Left ventricle myocardium inferior (tissue), 1 donor: ENCODE results near the gene TAF8. TPM values are rescaled to one million over a fixed set of nuclear protein-coding genes. Genes with fewer than 3 reads are reported as not detected.

ENCODE experiments used
- DNase-seq: peaks from one replicate; pipeline ENCODE4 v3.0.0-alpha.2; 2020
- H3K27ac ChIP-seq: fragments of 200-600 bp; replicated peaks from 2 replicates; pipeline ENCODE4 v1.8.0; 2021
- H3K27me3 ChIP-seq: fragments of 200-600 bp; 2 replicates; pipeline ENCODE4 v1.8.0; 2021; ENCODE audit warnings: low read depth
- H3K36me3 ChIP-seq: fragments of 200-600 bp; 2 replicates; pipeline ENCODE4 v1.8.0; 2021
- H3K4me1 ChIP-seq: fragments of 200-600 bp; 2 replicates; pipeline ENCODE4 v1.8.0; 2021
- H3K4me3 ChIP-seq: fragments of 200-600 bp; 2 replicates; pipeline ENCODE4 v1.8.0; 2021; ENCODE audit warnings: mild to moderate bottlenecking, moderate library complexity
- H3K9me3 ChIP-seq: fragments of 200-600 bp; replicated peaks from 2 replicates; pipeline ENCODE4 v1.8.0; 2021
- intact Hi-C: fragments of 100-400 bp; cut with micrococcal nuclease; formaldehyde crosslinking; loops from one replicate; pipeline ENCODE4 v1.11.0; 2022
- total RNA-seq: library from RNA; stranded (reverse); fragmentation: NEBNext Ultra II Directional; extraction: Animal tissue kit (Norgen Biotek cat#: 25700); gene quantifications from one replicate; pipeline ENCODE4 v1.2.1, GENCODE V29; 2021
- TF ChIP-seq, protein P1 (sequence below): fragments of 200-600 bp; IDR thresholded peaks from 2 replicates; pipeline ENCODE4 v1.8.0; 2021; ENCODE audit warnings: antibody characterized with exemption, mild to moderate bottlenecking, borderline replicate concordance
- donor health status: DM: no; HTN: yes; CAD: no; lungs with severe emphysema.

Gene TAF8
- total RNA-seq, 1 donor from 2014 or later: 28.5 TPM

DNA sequence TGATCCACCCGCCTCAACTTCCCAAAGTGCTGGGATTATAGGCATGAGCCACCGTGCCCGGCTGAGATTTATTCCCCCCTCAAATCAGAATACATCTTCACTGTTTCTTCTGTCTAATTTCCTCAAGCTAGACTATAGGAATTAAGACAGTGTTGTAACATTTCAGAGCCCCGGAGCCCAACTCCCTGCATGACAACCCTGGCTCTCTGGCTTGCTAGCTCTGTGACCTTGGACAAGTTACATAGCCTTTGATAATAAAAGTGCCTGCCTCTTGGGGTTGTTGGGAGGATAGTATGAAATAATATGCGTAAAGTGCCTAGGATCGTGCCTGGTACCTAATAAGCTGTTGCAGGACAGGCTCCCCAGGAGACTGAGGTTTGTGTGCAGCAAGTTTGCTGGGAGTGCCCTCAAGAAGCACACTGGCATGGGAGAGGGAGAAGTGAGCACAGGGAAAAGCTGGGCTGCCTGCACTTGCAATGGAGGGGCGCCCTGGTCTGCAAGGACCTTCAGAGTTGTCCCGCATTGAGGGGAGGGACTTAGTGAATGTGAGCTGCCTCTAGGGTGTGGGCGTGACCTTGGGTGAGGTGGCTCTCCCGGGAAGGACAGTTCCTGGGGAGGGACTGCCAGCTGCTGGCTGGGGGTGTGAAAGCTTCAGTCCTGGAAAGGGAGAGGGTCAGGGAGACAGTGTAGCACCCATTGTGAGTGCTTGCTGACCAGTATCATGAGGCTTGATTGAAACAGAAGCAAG is 43.4 kb downstream of the TAF8 start:
- no peaks in the 10 kb centered on the region for H3K27me3 ChIP-seq
- DNase-seq: peak; percentile 36
- H3K36me3 ChIP-seq: no peaks in the 10 kb centered on the region
- TF ChIP-seq, protein P1, sequence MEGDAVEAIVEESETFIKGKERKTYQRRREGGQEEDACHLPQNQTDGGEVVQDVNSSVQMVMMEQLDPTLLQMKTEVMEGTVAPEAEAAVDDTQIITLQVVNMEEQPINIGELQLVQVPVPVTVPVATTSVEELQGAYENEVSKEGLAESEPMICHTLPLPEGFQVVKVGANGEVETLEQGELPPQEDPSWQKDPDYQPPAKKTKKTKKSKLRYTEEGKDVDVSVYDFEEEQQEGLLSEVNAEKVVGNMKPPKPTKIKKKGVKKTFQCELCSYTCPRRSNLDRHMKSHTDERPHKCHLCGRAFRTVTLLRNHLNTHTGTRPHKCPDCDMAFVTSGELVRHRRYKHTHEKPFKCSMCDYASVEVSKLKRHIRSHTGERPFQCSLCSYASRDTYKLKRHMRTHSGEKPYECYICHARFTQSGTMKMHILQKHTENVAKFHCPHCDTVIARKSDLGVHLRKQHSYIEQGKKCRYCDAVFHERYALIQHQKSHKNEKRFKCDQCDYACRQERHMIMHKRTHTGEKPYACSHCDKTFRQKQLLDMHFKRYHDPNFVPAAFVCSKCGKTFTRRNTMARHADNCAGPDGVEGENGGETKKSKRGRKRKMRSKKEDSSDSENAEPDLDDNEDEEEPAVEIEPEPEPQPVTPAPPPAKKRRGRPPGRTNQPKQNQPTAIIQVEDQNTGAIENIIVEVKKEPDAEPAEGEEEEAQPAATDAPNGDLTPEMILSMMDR: no peak
- H3K4me3 ChIP-seq: no peak overlapping the region
- intact Hi-C loops: no loop called here
- peak overlapping the region; percentile 59 for H3K27ac ChIP-seq
- H3K9me3 ChIP-seq: no peaks in the 10 kb centered on the region
- H3K4me1 ChIP-seq: peaks cover 17% of the 10 kb centered on the region

DNA sequence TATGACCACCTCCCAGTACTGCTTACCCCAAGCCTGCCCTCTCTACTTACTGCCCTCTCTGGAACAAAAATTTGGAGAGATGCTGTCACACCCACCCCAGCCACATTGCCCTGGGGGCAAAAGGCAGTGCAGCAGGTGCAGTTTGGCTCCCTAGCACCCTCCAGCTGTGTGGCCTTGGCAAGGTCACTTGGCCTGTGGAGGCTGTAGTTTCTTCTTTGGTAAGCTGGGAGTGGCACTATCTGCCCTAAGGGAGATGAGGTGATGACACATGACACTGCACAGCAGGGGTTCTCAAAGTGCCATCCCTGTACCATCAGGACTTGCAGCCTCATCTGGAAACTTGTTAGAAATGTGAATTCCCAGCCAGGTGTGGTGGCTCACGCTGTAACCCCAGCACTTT is 44.8 kb downstream of the TAF8 start:
- H3K4me1 ChIP-seq: peaks cover 21% of the 10 kb centered on the region
- intact Hi-C loops: no loop called here
- TF ChIP-seq, protein P1: no peak

DNA sequence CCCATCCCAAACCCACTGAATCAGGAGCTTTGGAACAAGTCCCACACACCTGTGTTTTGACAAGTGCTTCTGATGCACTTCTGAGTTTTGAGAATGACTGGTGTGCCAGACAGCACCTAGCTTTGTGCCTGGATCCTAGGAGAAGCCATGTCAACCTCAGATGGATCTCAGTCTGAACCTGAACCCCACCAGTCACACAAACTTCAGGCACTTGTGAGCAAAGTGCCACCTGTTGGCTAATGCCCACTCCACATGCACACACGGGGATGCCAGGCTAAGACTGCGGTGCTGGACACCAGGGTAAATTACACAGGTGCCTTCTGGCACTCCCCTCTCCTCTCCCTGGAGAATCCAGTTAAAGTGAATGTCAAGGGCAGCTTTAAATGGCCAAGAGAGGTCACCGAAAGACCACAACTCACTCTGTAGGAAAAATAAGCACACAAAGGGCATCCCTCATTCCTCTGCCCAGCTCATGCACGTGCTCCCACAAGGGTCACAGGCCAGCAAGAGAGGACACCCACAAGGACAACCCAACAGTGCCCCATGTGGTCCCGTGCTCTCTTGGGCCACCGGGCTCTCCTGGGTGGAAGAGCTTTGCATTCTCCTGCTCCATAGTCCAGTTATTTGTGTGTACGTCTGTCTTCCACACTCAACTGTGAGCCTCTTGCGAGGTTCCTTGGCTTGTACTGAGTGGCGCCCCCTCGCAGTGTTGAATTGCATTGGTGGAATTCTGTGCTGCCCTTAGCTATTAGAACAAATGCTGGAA is 45.6 kb downstream of the TAF8 start:
- no peak for DNase-seq
- TF ChIP-seq, protein P1: no peak
- H3K4me1 ChIP-seq: peaks cover 30% of the 10 kb centered on the region
- intact Hi-C loops: no loop called here
- no peaks in the 10 kb centered on the region for H3K36me3 ChIP-seq
- H3K27me3 ChIP-seq: no peaks in the 10 kb centered on the region
- H3K27ac ChIP-seq: no peak overlapping the region
- no peaks in the 10 kb centered on the region for H3K9me3 ChIP-seq
- no peak overlapping the region for H3K4me3 ChIP-seq

More for the DNA sequence above, 44.8 kb downstream of the TAF8 start:
- Histone ChIP-seq H3K27me3 (no peaks in the 10 kb centered on the region), H3K9me3 (no peaks in the 10 kb centered on the region), H3K4me3 (no peak overlapping the region), H3K27ac (no peak overlapping the region), H3K36me3 (no peaks in the 10 kb centered on the region)
- DNase-seq: no peak

DNA sequence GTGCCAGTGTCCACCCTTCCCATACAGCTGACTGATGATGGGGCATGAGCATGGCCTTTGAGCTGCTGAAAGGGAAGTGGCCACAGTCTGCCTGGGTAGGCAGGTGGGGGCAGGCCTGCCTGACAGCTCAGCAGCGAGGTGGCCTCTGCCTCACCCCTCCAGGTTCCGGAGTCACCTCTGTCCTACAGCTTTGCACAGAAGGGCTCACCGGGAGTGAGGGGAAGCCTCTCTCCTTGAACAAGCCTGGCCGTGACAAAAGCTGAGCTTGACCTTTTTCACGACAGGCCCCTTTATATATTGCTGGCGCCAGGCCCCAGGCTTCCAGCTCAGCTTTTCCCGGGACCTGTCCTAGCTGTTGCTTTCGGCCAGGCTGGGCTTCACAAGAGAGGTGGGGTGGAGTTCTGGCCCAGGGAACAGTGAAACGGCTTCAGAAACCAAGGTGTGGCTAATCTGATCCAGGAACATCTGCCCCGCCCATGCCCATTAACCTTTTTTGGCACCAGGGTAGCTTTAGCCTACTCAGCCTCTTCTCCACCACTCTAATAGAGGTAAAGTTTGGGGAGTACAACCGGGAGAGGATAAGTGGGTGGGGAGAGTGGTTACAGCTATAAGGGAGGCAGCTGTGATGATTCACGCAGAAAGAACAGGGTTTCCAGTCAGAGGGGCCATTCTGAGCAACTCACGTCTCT is 49.2 kb downstream of the TAF8 start:
- intact Hi-C loops: no loop called here
- TF ChIP-seq, protein P1: no peak
- H3K4me1 ChIP-seq: peaks cover 44% of the 10 kb centered on the region
- peaks cover 3% of the 10 kb centered on the region for H3K27me3 ChIP-seq
- H3K9me3 ChIP-seq: no peaks in the 10 kb centered on the region
- no peak for DNase-seq
- H3K4me3 ChIP-seq: no peak overlapping the region
- peak overlapping the region; percentile 63 for H3K27ac ChIP-seq
- no peaks in the 10 kb centered on the region for H3K36me3 ChIP-seq

DNA sequence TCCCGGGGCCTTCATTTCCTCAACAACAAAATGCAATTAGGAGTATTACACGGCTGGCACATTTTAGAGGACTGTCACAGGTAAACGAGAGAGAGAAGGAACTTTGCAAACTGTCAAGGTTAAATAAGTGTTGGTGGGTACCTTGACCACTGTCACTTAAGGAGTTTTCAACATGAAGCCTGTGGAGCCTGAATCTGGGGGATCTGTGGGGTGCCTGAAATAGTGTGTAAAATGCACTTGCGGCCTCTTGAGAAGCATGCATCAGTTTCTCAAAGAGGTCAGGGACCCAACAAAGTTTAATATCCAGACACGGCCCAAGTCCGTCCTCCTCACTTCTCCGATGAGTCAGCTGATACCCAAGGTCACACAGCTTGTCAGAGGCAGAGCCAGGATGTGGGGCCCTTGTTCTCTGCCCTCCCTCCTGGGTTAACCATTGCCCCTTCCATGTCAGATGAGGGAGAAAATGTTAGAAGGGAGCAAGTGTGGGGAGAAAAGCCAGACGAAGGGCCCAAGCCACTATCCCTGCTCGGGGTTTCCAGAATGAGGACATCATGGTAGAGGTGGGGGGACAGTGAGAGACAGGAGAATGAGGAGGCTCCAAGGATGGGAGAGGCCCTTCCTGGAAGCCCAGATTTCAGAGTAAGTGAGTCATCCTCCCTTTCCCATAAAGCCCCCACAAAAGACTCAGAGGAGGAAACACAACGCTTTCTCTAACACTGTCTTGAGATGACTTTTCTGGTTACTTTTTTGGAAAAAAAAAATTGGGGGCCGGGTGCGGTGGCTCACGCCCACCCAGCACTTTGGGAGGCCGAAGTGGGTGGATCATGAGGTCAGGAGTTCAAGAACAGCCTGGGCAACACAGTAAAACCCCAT is 49.9 kb downstream of the TAF8 start:
- Histone ChIP-seq H3K36me3 (no peaks in the 10 kb centered on the region), H3K27me3 (peaks cover 10% of the 10 kb centered on the region), H3K4me1 (peaks cover 50% of the 10 kb centered on the region), H3K9me3 (no peaks in the 10 kb centered on the region), H3K27ac (peak overlapping the region; percentile 63), H3K4me3 (no peak overlapping the region)
- TF ChIP-seq, protein P1: no peak
- intact Hi-C loops: no loop called here
- no peak for DNase-seq
